PC-3 (cell line): Measurements from ENCODE around the gene BCAN. TPM values are rescaled to one million over a fixed set of nuclear protein-coding genes. Genes with fewer than 3 reads are reported as not detected.

ENCODE experiments used
- ATAC-seq: fragments of 200-7000 bp; cut with Tn5 transposase; 2 replicates; pipeline ENCODE4 v1.9.1; 2020; ENCODE audit warnings: mild to moderate bottlenecking, moderate library complexity
- BruUV-seq: library from RNA; stranded (reverse); fragments of 400-500 nt; replicated peaks from 2 replicates; lab custom pipeline; 2021; lab: Mats Ljungman, UMichigan
- CTCF ChIA-PET: fragments of 300-600 bp; sonication (Branson Sonifier 250); formaldehyde crosslinking; loops from one replicate; lab custom pipeline; 2022; ENCODE audit warnings: antibody characterized with exemption; lab: Charles Lee
- POLR2A ChIA-PET: fragments of 300-600 bp; sonication (Branson Sonifier 250); formaldehyde crosslinking; loops from one replicate; lab custom pipeline; 2022; ENCODE audit warnings: antibody characterized with exemption; ENCODE audit not compliant: unreplicated experiment; lab: Charles Lee
- DNase-seq: peaks from one replicate; pipeline ENCODE4 v3.0.0-alpha.2; 2015
- H2AFZ ChIP-seq: fragments of 300-600 bp; sonication (generic); 2 replicates; pipeline ENCODE4 v1.6.0; 2016; ENCODE audit warnings: antibody characterized with exemption, low read length
- H3F3A ChIP-seq: fragments of 300-600 bp; sonication (generic); one replicate; pipeline ENCODE4 v1.6.0; 2017; ENCODE audit warnings: antibody characterized with exemption, low read length, control low read depth, mild to moderate bottlenecking; ENCODE audit not compliant: unreplicated experiment
- H3K27ac ChIP-seq: fragments of 300-600 bp; sonication (generic); 2 replicates; pipeline ENCODE4 v1.5.1; 2016; ENCODE audit warnings: mild to moderate bottlenecking, low read length
- H3K27me3 ChIP-seq: fragments of 300-600 bp; sonication (generic); 2 replicates; pipeline ENCODE4 v1.6.1; 2016; ENCODE audit warnings: low read length, mixed read lengths
- H3K36me3 ChIP-seq: fragments of 300-600 bp; sonication (generic); 2 replicates; pipeline ENCODE4 v1.6.1; 2016; ENCODE audit warnings: low read depth, mixed run types, low read length, mixed read lengths
- H3K4me1 ChIP-seq: fragments of 300-600 bp; sonication (generic); 2 replicates; pipeline ENCODE4 v1.5.1; 2016; ENCODE audit warnings: low read length; ENCODE audit not compliant: insufficient read depth
- H3K4me2 ChIP-seq: fragments of 300-600 bp; sonication (generic); 2 replicates; pipeline ENCODE4 v1.6.0; 2016; ENCODE audit warnings: low read length
- H3K4me3 ChIP-seq: fragments of 300-600 bp; sonication (generic); 2 replicates; pipeline ENCODE4 v1.5.1; 2016; ENCODE audit warnings: mild to moderate bottlenecking, low read length, mixed read lengths
- H3K79me2 ChIP-seq: fragments of 300-600 bp; sonication (generic); 2 replicates; pipeline ENCODE4 v1.6.1; 2017; ENCODE audit warnings: low read length, mixed read lengths
- H3K9ac ChIP-seq: fragments of 300-600 bp; sonication (generic); 2 replicates; pipeline ENCODE4 v1.6.0; 2016; ENCODE audit warnings: mild to moderate bottlenecking, low read length
- H3K9me2 ChIP-seq: fragments of 300-600 bp; sonication (generic); replicated peaks from 2 replicates; pipeline ENCODE4 v1.6.1; 2016; ENCODE audit warnings: mixed run types, low read length, mixed read lengths
- H3K9me3 ChIP-seq: fragments of 300-600 bp; sonication (generic); 2 replicates; pipeline ENCODE4 v1.6.1; 2016; ENCODE audit warnings: low read length, mixed read lengths
- H4K20me1 ChIP-seq: fragments of 300-600 bp; sonication (generic); 2 replicates; pipeline ENCODE4 v1.6.1; 2016; ENCODE audit warnings: low read length, mixed read lengths
- EZH2 ChIP-seq: fragments of 300-600 bp; sonication (generic); IDR thresholded peaks from one replicate; pipeline ENCODE4 v1.6.1; 2017; ENCODE audit warnings: antibody characterized with exemption, mild to moderate bottlenecking, low read length; ENCODE audit not compliant: unreplicated experiment
- EZH2phosphoT487 ChIP-seq: fragments of 300-600 bp; sonication (generic); IDR thresholded peaks from 2 replicates; pipeline ENCODE4 v1.6.1; 2018; ENCODE audit warnings: mild to moderate bottlenecking, antibody characterized with exemption, low read length, borderline replicate concordance
- intact Hi-C: fragments of 100-400 bp; cut with micrococcal nuclease; formaldehyde crosslinking; loops from 2 replicates; pipeline ENCODE4 v1.9.0; 2023
- total RNA-seq: library from RNA; depleted of rRNA; stranded (reverse); fragments of >200 nt; gene quantifications from 2 replicates; pipeline ENCODE4 v1.2.3, GENCODE V29; 2014
- TF ChIP-seq, protein P1 (sequence below): fragments of 300-600 bp; sonication (generic); conservative IDR thresholded peaks from 2 replicates; pipeline ENCODE4 v1.5.1; 2017; ENCODE audit warnings: antibody characterized with exemption, low read depth, mild to moderate bottlenecking, low read length

Gene BCAN
- total RNA-seq, 1 experiment from 2014 or later = not detected

DNA sequence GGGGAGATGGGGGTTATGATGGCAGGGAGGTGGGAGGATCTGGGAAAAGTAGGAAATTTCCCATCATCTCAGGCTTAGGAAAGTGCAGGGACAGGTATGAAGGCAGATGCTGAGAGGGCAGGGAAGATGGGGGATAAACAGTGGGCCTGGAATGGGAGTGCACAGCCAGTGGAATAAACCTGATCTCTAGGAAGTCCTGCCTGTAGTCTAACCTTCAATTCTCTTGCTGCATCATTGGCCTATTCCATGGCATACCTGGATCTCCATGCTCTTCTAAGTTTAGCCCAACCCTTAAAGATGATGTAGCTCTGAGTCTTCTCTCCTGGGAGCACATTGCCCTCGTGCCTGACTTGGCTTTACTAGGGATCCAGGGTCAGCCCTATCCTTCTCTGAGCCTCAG is 2.7 kb downstream of the BCAN start:
- H3K4me1 ChIP-seq = peaks cover 7% of the 10 kb centered on the region
- BruUV-seq = no TSS peak
- POLR2A ChIA-PET = no interaction called here
- CTCF ChIA-PET = no interaction called here
- no peak overlapping the region for H3K4me3 ChIP-seq
- H3K9me3 ChIP-seq = no peaks in the 10 kb centered on the region
- no peaks in the 10 kb centered on the region for H3K79me2 ChIP-seq
- TF ChIP-seq EZH2phosphoT487 (no peak), EZH2 (no peak)
- TF ChIP-seq, protein P1, sequence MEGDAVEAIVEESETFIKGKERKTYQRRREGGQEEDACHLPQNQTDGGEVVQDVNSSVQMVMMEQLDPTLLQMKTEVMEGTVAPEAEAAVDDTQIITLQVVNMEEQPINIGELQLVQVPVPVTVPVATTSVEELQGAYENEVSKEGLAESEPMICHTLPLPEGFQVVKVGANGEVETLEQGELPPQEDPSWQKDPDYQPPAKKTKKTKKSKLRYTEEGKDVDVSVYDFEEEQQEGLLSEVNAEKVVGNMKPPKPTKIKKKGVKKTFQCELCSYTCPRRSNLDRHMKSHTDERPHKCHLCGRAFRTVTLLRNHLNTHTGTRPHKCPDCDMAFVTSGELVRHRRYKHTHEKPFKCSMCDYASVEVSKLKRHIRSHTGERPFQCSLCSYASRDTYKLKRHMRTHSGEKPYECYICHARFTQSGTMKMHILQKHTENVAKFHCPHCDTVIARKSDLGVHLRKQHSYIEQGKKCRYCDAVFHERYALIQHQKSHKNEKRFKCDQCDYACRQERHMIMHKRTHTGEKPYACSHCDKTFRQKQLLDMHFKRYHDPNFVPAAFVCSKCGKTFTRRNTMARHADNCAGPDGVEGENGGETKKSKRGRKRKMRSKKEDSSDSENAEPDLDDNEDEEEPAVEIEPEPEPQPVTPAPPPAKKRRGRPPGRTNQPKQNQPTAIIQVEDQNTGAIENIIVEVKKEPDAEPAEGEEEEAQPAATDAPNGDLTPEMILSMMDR = no peak
- H2AFZ ChIP-seq = no peak overlapping the region
- intact Hi-C loops = no loop called here
- peaks cover 18% of the 10 kb centered on the region for H3K27me3 ChIP-seq
- no peaks in the 10 kb centered on the region for H3F3A ChIP-seq
- no peak overlapping the region for H3K4me2 ChIP-seq
- H3K9me2 ChIP-seq = no peaks in the 10 kb centered on the region
- DNase-seq (no peak), ATAC-seq (no peak)
- no peaks in the 10 kb centered on the region for H4K20me1 ChIP-seq
- no peak overlapping the region for H3K27ac ChIP-seq
- no peak overlapping the region for H3K9ac ChIP-seq
- H3K36me3 ChIP-seq = no peaks in the 10 kb centered on the region

DNA sequence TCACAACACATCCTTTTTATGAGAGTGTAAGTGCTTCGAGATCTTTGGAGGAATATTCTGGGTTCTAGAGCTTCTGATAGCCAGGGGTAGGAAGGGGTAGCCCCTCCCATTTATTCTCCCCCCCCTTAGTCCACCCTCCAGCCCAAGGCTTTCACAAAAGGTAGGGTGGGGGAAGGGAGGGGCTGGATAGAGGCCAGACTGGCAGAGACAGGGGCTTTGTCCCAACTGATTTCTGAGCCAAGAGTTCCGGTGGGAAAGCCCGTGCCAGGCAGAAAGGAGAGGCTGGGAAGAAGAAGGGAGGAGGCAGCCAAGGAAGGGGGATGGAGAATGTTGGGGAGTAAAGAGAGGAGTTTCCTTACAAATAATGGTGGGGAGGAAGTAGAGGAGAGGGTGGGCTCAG is 3.1 kb downstream of the BCAN start:
- CTCF ChIA-PET = no interaction called here
- Histone ChIP-seq H2AFZ (no peak overlapping the region), H3K4me1 (peaks cover 3% of the 10 kb centered on the region), H3K36me3 (no peaks in the 10 kb centered on the region), H3K4me3 (no peak overlapping the region), H3K9me3 (no peaks in the 10 kb centered on the region), H3K79me2 (no peaks in the 10 kb centered on the region), H4K20me1 (no peaks in the 10 kb centered on the region), H3K9me2 (no peaks in the 10 kb centered on the region), H3F3A (no peaks in the 10 kb centered on the region), H3K4me2 (no peak overlapping the region), H3K9ac (no peak overlapping the region), H3K27ac (no peak overlapping the region), H3K27me3 (peaks cover 18% of the 10 kb centered on the region)
- no TSS peak for BruUV-seq
- intact Hi-C loops = no loop called here
- POLR2A ChIA-PET = no interaction called here
- ATAC-seq (no peak), DNase-seq (no peak)
- TF ChIP-seq, protein P1 = no peak
- TF ChIP-seq EZH2phosphoT487 = no peak
- no peak for TF ChIP-seq EZH2

DNA sequence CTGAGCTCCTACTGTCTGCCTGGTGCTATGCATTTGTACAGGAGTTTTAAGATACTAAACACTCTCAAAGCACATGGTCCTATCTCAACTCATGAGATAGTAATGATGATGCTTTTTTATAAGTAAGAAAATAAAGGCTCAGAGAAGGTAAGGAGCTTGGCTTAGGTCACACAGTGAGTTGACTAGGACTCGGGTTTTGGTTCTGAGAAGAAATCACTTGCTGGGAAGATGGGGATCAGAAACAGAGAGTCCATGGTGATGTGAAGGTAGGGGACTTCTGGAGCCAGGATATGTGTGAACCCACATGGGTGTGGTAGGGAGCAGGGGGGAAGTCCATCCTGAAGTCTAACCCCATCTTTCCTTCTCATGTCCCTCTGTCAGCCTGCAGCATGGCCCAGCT is 3.7 kb downstream of the BCAN start:
- Histone ChIP-seq H3F3A (no peaks in the 10 kb centered on the region), H3K4me1 (no peaks in the 10 kb centered on the region), H3K36me3 (no peaks in the 10 kb centered on the region), H3K9me3 (no peaks in the 10 kb centered on the region), H3K4me3 (no peak overlapping the region), H4K20me1 (no peaks in the 10 kb centered on the region), H3K9ac (no peak overlapping the region), H3K27ac (no peak overlapping the region), H3K4me2 (no peak overlapping the region), H3K79me2 (no peaks in the 10 kb centered on the region), H3K9me2 (no peaks in the 10 kb centered on the region), H2AFZ (no peak overlapping the region), H3K27me3 (peaks cover 18% of the 10 kb centered on the region)
- ATAC-seq = no peak
- CTCF ChIA-PET = no interaction called here
- TF ChIP-seq EZH2 (no peak), EZH2phosphoT487 (no peak)
- TF ChIP-seq, protein P1 = no peak
- no TSS peak for BruUV-seq
- intact Hi-C loops = no loop called here
- no peak for DNase-seq
- POLR2A ChIA-PET = no interaction called here
